AG10803 (cell line): ENCODE data around the gene GRK2.

Experiments used
- DNase-seq: peaks from one replicate; pipeline ENCODE4 v3.0.0; 2010; ENCODE audit warnings: low read depth
- H3K4me3 ChIP-seq: 2 replicates; pipeline ENCODE4 v1.5.1; 2011; ENCODE audit warnings: mild to moderate bottlenecking, low read length, control low read depth
- TF ChIP-seq, protein P1 (sequence below): conservative IDR thresholded peaks from 2 replicates; pipeline ENCODE4 v1.5.1; 2011; ENCODE audit warnings: mild to moderate bottlenecking, low read length, control low read depth, inconsistent platforms

GRK2 gene

DNA sequence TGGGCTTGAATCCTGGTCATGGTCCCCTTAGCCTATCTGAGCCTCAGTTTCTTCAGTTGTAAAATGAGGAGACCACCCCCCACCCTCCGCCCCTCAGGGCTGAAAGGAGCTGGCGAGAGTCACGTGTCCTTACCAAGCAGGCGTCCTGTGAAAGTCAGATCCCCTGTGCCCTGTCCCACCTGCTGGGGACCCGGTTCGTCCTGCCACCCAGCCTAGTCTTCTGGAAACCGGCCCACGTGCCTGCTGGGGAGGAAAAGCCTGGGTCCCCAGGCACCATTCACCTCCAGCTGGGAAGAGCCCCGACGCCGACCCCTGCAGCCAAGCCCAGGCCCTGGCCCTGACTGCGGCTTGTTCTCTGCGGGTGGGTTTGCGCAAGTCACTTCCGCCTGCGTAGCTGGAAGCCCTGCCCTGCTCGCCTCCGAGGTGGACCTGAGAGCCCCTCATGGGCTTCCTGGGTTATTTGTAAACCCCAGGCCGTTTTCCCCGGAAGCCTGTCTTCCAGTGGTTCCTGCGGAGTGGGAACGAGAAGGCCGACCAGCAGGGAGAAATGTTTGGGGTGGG is 36.4 kb downstream of the GRK2 start:
- peak overlapping the region; percentile 58 for H3K4me3 ChIP-seq
- DNase-seq = peak; percentile 27
- TF ChIP-seq, protein P1, sequence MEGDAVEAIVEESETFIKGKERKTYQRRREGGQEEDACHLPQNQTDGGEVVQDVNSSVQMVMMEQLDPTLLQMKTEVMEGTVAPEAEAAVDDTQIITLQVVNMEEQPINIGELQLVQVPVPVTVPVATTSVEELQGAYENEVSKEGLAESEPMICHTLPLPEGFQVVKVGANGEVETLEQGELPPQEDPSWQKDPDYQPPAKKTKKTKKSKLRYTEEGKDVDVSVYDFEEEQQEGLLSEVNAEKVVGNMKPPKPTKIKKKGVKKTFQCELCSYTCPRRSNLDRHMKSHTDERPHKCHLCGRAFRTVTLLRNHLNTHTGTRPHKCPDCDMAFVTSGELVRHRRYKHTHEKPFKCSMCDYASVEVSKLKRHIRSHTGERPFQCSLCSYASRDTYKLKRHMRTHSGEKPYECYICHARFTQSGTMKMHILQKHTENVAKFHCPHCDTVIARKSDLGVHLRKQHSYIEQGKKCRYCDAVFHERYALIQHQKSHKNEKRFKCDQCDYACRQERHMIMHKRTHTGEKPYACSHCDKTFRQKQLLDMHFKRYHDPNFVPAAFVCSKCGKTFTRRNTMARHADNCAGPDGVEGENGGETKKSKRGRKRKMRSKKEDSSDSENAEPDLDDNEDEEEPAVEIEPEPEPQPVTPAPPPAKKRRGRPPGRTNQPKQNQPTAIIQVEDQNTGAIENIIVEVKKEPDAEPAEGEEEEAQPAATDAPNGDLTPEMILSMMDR = no peak

GRCh38 chr11:67303132-67303834 is 37.0 kb downstream of the GRK2 start, which contains the start of gene SSH3:
Gene SSH3 (plus strand): TSS chr11:67303530. CDS start chr11:67303626, 96 bp downstream.
- H3K4me3 ChIP-seq = peak within 1 kb of the TSS; percentile 58
- TF ChIP-seq, protein P1 = no peak
- peak; percentile 48 for DNase-seq

DNA sequence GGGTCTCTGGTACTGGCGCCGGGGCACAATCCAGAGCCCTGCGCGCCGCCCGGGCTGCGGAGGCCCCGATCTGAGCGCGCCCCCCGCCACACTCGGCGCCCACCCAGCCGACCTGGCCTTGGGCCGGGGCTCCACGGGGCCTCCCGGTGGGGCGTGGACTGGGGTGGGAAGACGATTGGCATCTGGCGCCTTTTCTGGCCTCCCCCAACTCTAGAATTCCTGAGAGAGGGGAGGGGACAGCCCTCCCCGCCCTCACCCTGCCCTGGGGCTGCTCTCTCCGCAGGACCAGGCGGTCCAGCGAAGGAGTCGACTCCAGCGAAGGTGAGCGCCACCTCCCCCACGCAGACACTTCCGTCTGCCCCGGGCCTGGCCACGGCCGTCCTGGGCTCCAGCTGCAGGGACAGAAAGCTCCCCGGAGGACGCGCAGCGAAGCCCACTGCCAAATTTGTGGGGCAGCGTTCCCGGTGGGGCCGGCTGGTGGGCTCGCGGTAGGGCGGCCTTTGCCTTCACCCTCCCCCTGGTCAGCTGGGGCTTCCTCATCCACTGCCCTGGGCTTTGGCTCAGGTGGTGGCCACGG is 37.6 kb downstream of the GRK2 start:
- H3K4me3 ChIP-seq = peak overlapping the region; percentile 58
- TF ChIP-seq, protein P1 = no peak
- no peak for DNase-seq

GRCh38 chr11:67304511-67305113 is 38.3 kb downstream of the GRK2 start:
- TF ChIP-seq, protein P1 = no peak
- H3K4me3 ChIP-seq = peak overlapping the region; percentile 58
- no peak for DNase-seq

DNA sequence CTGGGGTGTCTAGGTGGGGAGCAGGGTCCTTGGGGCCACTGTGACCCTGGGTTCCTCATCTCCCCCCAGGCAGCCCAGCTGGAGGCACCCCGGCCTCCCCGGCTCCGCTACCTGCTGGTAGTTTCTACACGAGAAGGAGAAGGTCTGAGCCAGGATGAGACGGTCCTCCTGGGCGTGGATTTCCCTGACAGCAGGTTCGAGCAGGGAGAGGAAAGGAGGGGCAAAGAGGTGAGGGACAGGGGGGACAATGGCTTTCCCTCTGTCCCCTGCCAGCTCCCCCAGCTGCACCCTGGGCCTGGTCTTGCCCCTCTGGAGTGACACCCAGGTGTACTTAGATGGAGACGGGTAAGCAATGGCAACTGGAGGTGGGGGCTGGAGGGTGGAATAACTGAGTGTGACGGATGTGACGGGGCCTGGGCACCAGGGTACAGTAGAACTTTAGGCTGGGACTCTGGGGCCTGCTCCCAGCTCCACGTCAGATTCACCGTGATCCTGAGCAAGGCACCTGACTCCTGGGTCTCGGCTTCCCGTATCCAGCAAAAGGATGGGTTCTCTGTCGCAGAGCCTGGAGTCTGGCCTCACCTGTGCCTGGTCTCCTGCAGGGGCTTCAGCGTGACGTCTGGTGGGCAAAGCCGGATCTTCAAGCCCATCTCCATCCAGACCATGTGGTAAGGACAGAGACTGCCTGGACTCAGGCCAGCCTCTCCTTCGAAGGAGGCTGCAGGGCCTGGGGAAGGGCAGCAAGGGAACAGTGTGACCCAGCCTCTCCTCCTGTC is 40.7 kb downstream of the GRK2 start:
- DNase-seq = no peak
- TF ChIP-seq, protein P1 = no peak
- no peak overlapping the region for H3K4me3 ChIP-seq

DNA sequence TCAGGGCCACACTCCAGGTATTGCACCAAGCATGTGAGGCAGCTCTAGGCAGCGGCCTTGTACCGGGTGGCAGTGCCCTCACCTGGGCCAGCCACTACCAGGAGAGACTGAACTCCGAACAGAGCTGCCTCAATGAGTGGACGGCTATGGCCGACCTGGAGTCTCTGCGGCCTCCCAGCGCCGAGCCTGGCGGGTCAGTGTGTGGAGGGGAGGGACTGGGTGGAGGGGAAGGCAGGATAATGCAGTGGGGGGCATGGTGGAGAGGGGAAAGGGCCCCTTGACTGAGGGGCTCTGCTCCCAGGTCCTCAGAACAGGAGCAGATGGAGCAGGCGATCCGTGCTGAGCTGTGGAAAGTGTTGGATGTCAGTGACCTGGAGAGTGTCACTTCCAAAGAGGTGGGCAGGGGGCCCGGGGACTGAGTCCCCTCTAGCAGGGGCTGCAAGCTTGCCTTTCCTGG is 41.3 kb downstream of the GRK2 start:
- DNase-seq = no peak
- TF ChIP-seq, protein P1 = no peak

More for the DNA sequence above, 41.3 kb downstream of the GRK2 start:
- no peak overlapping the region for H3K4me3 ChIP-seq
